ENCODE results near the gene ENO3. TPM values are rescaled to one million over a fixed set of nuclear protein-coding genes. Genes with fewer than 3 reads are reported as not detected.

Gene ENO3
- total RNA-seq, 4 donors from 2014 or later: 2.5 to 211 (median 12.9) TPM

- intact Hi-C loops (cut with DNase I; ENCODE audit: low total_unique reads) (no loop called here), in situ Hi-C loops (cut with MboI; ENCODE audit: low pct_ligation_motif_present in 1 of 4, low pct_unique_long_range_greater_than_20kb in 1 of 4, low sequenced_read_pairs in 3 of 4) (no loop called here)
- peaks cover 6 to 25% (median 14%) of the 10 kb centered on the region in 4 donors for H3K4me1 ChIP-seq
- WGBS, 2 donors (ENCODE audit: low coverage in 1 of 2): 95% methylated on average over 8 of the region's 8 CpGs; no CpG with 5 or more reads in 1 of the 2 donors
- H3K36me3 ChIP-seq: peaks cover 0 to 7% (median 3%) of the 10 kb centered on the region in 4 donors
- TF ChIP-seq CTCF (IDR thresholded peaks at IDR 0.05) (no peak), POLR2A (IDR thresholded peaks at IDR 0.05) (no peak), EP300 (IDR thresholded peaks at IDR 0.05; ENCODE audit: low read depth) (no peak), POLR2AphosphoS5 (IDR thresholded peaks at IDR 0.05) (no peak)
- no peak overlapping the region for H3K27ac ChIP-seq
- no peaks in the 10 kb centered on the region for H3K27me3 ChIP-seq
- no peaks in the 10 kb centered on the region for H3K9me3 ChIP-seq
- no peak overlapping the region for H3K4me3 ChIP-seq
- DNase-seq: no peak
Observed at GRCh38 chr17:4955091-4955490, 4.2 kb downstream of the ENO3 start.

GRCh38 chr17:4956493-4957061 is 5.7 kb downstream of the ENO3 start:
- no peak overlapping the region for H3K4me3 ChIP-seq
- TF ChIP-seq POLR2A (IDR thresholded peaks at IDR 0.05) (no peak), EP300 (IDR thresholded peaks at IDR 0.05; ENCODE audit: low read depth) (no peak), CTCF (IDR thresholded peaks at IDR 0.05) (no peak), POLR2AphosphoS5 (IDR thresholded peaks at IDR 0.05) (no peak)
- H3K4me1 ChIP-seq: peaks cover 0 to 10% (median 5%) of the 10 kb centered on the region in 4 donors
- peaks cover 0 to 7% (median 3%) of the 10 kb centered on the region in 4 donors for H3K36me3 ChIP-seq
- no peaks in the 10 kb centered on the region for H3K9me3 ChIP-seq
- in situ Hi-C loops (cut with MboI; ENCODE audit: low pct_ligation_motif_present in 1 of 4, low pct_unique_long_range_greater_than_20kb in 1 of 4, low sequenced_read_pairs in 3 of 4) (no loop called here), intact Hi-C loops (cut with DNase I; ENCODE audit: low total_unique reads) (no loop called here)
- 66 to 81% methylated on average over 6 to 10 of the region's 10 CpGs for WGBS, 2 donors (ENCODE audit: low coverage in 1 of 2)
- DNase-seq: no peak
- H3K27me3 ChIP-seq: no peaks in the 10 kb centered on the region
- H3K27ac ChIP-seq: no peak overlapping the region

GRCh38 chr17:4958102-4958501 is 7.2 kb downstream of the ENO3 start:
- Histone ChIP-seq H3K27me3 (no peaks in the 10 kb centered on the region), H3K9me3 (no peaks in the 10 kb centered on the region), H3K27ac (no peak overlapping the region), H3K36me3 (peaks cover 0 to 7% (median 3%) of the 10 kb centered on the region in 4 donors), H3K4me3 (no peak overlapping the region), H3K4me1 (peaks cover 0 to 10% (median 5%) of the 10 kb centered on the region in 4 donors)
- WGBS, 2 donors (ENCODE audit: low coverage in 1 of 2): 42 to 71% methylated on average over 3 of the region's 3 CpGs
- TF ChIP-seq POLR2AphosphoS5 (IDR thresholded peaks at IDR 0.05): no peak
- TF ChIP-seq POLR2A (IDR thresholded peaks at IDR 0.05): no peak
- no peak for TF ChIP-seq EP300 (IDR thresholded peaks at IDR 0.05; ENCODE audit: low read depth)
- no peak for TF ChIP-seq CTCF (IDR thresholded peaks at IDR 0.05)
- in situ Hi-C loops (cut with MboI; ENCODE audit: low pct_ligation_motif_present in 1 of 4, low pct_unique_long_range_greater_than_20kb in 1 of 4, low sequenced_read_pairs in 3 of 4) (no loop called here), intact Hi-C loops (cut with DNase I; ENCODE audit: low total_unique reads) (no loop called here)
- no peak for DNase-seq

- peak overlapping the region in 1 of 4 donors; percentile 42 for H3K27ac ChIP-seq
- no peaks in the 10 kb centered on the region for H3K27me3 ChIP-seq
- WGBS, 2 donors (ENCODE audit: low coverage in 1 of 2): 74% methylated on average over 18 of the region's 18 CpGs; no CpG with 5 or more reads in 1 of the 2 donors
- no peaks in the 10 kb centered on the region for H3K9me3 ChIP-seq
- peaks cover 0 to 9% (median 3%) of the 10 kb centered on the region in 4 donors for H3K4me1 ChIP-seq
- H3K36me3 ChIP-seq: peaks cover 0 to 7% (median 3%) of the 10 kb centered on the region in 4 donors
- DNase-seq: no peak
- TF ChIP-seq CTCF (IDR thresholded peaks at IDR 0.05) (no peak), POLR2A (IDR thresholded peaks at IDR 0.05) (no peak), POLR2AphosphoS5 (IDR thresholded peaks at IDR 0.05) (no peak), EP300 (IDR thresholded peaks at IDR 0.05; ENCODE audit: low read depth) (no peak)
- in situ Hi-C loops (cut with MboI; ENCODE audit: low pct_ligation_motif_present in 1 of 4, low pct_unique_long_range_greater_than_20kb in 1 of 4, low sequenced_read_pairs in 3 of 4): no loop called here
- intact Hi-C loops (cut with DNase I; ENCODE audit: low total_unique reads): no loop called here
- H3K4me3 ChIP-seq: no peak overlapping the region
Observed at GRCh38 chr17:4959261-4959965, 8.5 kb downstream of the ENO3 start.
